Nephron (organoid): ENCODE measurements around the gene MALRD1.

ENCODE experiments used
- H3K27ac Mint-ChIP-seq, 3 experiments: 2 replicates each; pipeline ENCODE4 v1.8.0; 2020; ENCODE audit warnings: mixed read lengths in 3 of 3, mild to moderate bottlenecking in 2 of 3, moderate library complexity in 1 of 3
- H3K27me3 Mint-ChIP-seq: 2 replicates; pipeline ENCODE4 v1.8.0; 2021; ENCODE audit warnings: low read depth, mild to moderate bottlenecking, moderate library complexity, mixed read lengths
- H3K36me3 Mint-ChIP-seq: 2 replicates; pipeline ENCODE4 v1.8.0; 2020; ENCODE audit warnings: low read depth, mixed read lengths
- H3K4me1 Mint-ChIP-seq: 2 replicates; pipeline ENCODE4 v1.8.0; 2020; ENCODE audit warnings: mixed read lengths
- H3K4me3 Mint-ChIP-seq, 3 experiments: 2 replicates each; pipeline ENCODE4 v1.8.0; 2020; ENCODE audit warnings: mild to moderate bottlenecking in 3 of 3, mixed read lengths in 3 of 3, moderate library complexity in 2 of 3
- H3K9me3 Mint-ChIP-seq: 2 replicates; pipeline ENCODE4 v1.8.0; 2020; ENCODE audit warnings: mixed read lengths
- TF ChIP-seq, protein P1 (sequence below), 3 experiments: fragments of 200-600 bp; sonication (generic); IDR thresholded peaks; one replicate each; pipeline ENCODE4 v1.5.0; 2021; ENCODE audit warnings: antibody characterized with exemption in 3 of 3; ENCODE audit not compliant: unreplicated experiment in 3 of 3

MALRD1 gene

GRCh38 chr10:19107406-19107805 lies 58.8 kb downstream of the MALRD1 start:
- Mint-ChIP-seq H3K27ac (no peak overlapping the region), H3K4me3 (no peak overlapping the region), H3K36me3 (no peaks in the 10 kb centered on the region), H3K4me1 (peaks cover 6% of the 10 kb centered on the region), H3K9me3 (peaks cover 21% of the 10 kb centered on the region), H3K27me3 (no peaks in the 10 kb centered on the region)
- TF ChIP-seq, protein P1, sequence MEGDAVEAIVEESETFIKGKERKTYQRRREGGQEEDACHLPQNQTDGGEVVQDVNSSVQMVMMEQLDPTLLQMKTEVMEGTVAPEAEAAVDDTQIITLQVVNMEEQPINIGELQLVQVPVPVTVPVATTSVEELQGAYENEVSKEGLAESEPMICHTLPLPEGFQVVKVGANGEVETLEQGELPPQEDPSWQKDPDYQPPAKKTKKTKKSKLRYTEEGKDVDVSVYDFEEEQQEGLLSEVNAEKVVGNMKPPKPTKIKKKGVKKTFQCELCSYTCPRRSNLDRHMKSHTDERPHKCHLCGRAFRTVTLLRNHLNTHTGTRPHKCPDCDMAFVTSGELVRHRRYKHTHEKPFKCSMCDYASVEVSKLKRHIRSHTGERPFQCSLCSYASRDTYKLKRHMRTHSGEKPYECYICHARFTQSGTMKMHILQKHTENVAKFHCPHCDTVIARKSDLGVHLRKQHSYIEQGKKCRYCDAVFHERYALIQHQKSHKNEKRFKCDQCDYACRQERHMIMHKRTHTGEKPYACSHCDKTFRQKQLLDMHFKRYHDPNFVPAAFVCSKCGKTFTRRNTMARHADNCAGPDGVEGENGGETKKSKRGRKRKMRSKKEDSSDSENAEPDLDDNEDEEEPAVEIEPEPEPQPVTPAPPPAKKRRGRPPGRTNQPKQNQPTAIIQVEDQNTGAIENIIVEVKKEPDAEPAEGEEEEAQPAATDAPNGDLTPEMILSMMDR (IDR thresholded peaks at IDR 0.05; ENCODE audit: unreplicated experiment in 3 of 3), result no peak

- TF ChIP-seq, protein P1 (IDR thresholded peaks at IDR 0.05; ENCODE audit: unreplicated experiment in 3 of 3), result no peak
- Mint-ChIP-seq H3K9me3 (peaks cover 17% of the 10 kb centered on the region), H3K4me1 (peaks cover 6% of the 10 kb centered on the region), H3K27me3 (no peaks in the 10 kb centered on the region), H3K4me3 (no peak overlapping the region), H3K36me3 (no peaks in the 10 kb centered on the region), H3K27ac (no peak overlapping the region)
These were observed 63.1 kb downstream of the MALRD1 start for GRCh38 chr10:19111501-19112267.

GRCh38 chr10:19117438-19117837 lies 68.8 kb downstream of the MALRD1 start:
- TF ChIP-seq, protein P1 (IDR thresholded peaks at IDR 0.05; ENCODE audit: unreplicated experiment in 3 of 3), result no peak
- Mint-ChIP-seq H3K27me3 (no peaks in the 10 kb centered on the region), H3K27ac (no peak overlapping the region), H3K4me3 (no peak overlapping the region), H3K9me3 (no peaks in the 10 kb centered on the region), H3K4me1 (no peaks in the 10 kb centered on the region), H3K36me3 (no peaks in the 10 kb centered on the region)

GRCh38 chr10:19119191-19119590 lies 70.6 kb downstream of the MALRD1 start:
- Mint-ChIP-seq H3K9me3 (no peaks in the 10 kb centered on the region), H3K36me3 (no peaks in the 10 kb centered on the region), H3K4me1 (no peaks in the 10 kb centered on the region), H3K27me3 (no peaks in the 10 kb centered on the region), H3K4me3 (no peak overlapping the region), H3K27ac (no peak overlapping the region)
- TF ChIP-seq, protein P1 (IDR thresholded peaks at IDR 0.05; ENCODE audit: unreplicated experiment in 3 of 3), result no peak

GRCh38 chr10:19120381-19120908 lies 71.8 kb downstream of the MALRD1 start:
- Mint-ChIP-seq H3K9me3 (no peaks in the 10 kb centered on the region), H3K4me1 (no peaks in the 10 kb centered on the region), H3K4me3 (no peak overlapping the region), H3K36me3 (no peaks in the 10 kb centered on the region), H3K27ac (no peak overlapping the region), H3K27me3 (no peaks in the 10 kb centered on the region)
- TF ChIP-seq, protein P1 (IDR thresholded peaks at IDR 0.05; ENCODE audit: unreplicated experiment in 3 of 3), result no peak

- H3K27me3 Mint-ChIP-seq, result no peaks in the 10 kb centered on the region
- H3K4me3 Mint-ChIP-seq, result no peak overlapping the region
- no peak overlapping the region for H3K27ac Mint-ChIP-seq
- no peaks in the 10 kb centered on the region for H3K36me3 Mint-ChIP-seq
- TF ChIP-seq, protein P1 (IDR thresholded peaks at IDR 0.05; ENCODE audit: unreplicated experiment in 3 of 3), result no peak
- no peaks in the 10 kb centered on the region for H3K9me3 Mint-ChIP-seq
- no peaks in the 10 kb centered on the region for H3K4me1 Mint-ChIP-seq
These were observed 85.4 kb downstream of the MALRD1 start for GRCh38 chr10:19133992-19134391.
